ENCODE data around the gene COL6A5. TPM values are rescaled to one million over a fixed set of nuclear protein-coding genes. Genes with fewer than 3 reads are reported as not detected.

COL6A5 gene
- total and polyA plus RNA-seq, 2 experiments from 2014 or later, result 0.03 to 0.05 TPM

DNA sequence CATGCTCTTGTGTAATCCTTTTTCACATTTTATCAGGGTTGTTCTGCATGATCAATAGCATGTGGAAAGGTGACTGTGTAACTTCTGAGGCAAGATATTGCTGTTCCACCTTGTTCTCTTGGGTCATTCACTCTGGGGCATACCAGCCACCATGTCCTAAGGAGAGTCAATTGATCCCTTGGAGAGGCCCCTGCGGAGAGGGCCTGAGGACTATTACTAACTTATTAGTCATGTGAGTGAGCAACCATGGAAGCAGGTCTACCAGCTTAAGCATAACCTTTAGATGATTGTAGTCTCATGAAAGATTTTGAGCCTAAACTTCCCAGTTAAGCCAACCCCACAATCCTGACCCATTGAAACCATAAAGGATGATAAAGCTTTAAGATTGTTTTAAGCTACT is 22.0 kb upstream of the COL6A5 start:
- no peaks in the 10 kb centered on the region for H3K4me1 ChIP-seq (ENCODE audit: insufficient read depth)
- H3K9me2 ChIP-seq (ENCODE audit: insufficient read depth), result peaks cover 11% of the 10 kb centered on the region
- H3K27ac Mint-ChIP-seq, result no peak overlapping the region
- H2AFZ ChIP-seq, result no peak overlapping the region
- no peaks in the 10 kb centered on the region for H3F3A ChIP-seq (replicated peaks; ENCODE audit: low read depth)
- TF ChIP-seq NANOG (IDR thresholded peaks at IDR 0.05; ENCODE audit: borderline replicate concordance) (no peak), ZNF331 (CRISPR knock-in tag; IDR thresholded peaks at IDR 0.05; ENCODE audit: low read depth) (no peak), EZH2phosphoT487 (IDR thresholded peaks at IDR 0.05; ENCODE audit: unreplicated experiment) (no peak)
- TF ChIP-seq, protein P1, sequence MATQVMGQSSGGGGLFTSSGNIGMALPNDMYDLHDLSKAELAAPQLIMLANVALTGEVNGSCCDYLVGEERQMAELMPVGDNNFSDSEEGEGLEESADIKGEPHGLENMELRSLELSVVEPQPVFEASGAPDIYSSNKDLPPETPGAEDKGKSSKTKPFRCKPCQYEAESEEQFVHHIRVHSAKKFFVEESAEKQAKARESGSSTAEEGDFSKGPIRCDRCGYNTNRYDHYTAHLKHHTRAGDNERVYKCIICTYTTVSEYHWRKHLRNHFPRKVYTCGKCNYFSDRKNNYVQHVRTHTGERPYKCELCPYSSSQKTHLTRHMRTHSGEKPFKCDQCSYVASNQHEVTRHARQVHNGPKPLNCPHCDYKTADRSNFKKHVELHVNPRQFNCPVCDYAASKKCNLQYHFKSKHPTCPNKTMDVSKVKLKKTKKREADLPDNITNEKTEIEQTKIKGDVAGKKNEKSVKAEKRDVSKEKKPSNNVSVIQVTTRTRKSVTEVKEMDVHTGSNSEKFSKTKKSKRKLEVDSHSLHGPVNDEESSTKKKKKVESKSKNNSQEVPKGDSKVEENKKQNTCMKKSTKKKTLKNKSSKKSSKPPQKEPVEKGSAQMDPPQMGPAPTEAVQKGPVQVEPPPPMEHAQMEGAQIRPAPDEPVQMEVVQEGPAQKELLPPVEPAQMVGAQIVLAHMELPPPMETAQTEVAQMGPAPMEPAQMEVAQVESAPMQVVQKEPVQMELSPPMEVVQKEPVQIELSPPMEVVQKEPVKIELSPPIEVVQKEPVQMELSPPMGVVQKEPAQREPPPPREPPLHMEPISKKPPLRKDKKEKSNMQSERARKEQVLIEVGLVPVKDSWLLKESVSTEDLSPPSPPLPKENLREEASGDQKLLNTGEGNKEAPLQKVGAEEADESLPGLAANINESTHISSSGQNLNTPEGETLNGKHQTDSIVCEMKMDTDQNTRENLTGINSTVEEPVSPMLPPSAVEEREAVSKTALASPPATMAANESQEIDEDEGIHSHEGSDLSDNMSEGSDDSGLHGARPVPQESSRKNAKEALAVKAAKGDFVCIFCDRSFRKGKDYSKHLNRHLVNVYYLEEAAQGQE (IDR thresholded peaks at IDR 0.05; ENCODE audit: unreplicated experiment), result no peak
- no peaks in the 10 kb centered on the region for H4K20me1 ChIP-seq (replicated peaks; ENCODE audit: insufficient read depth)
- no peak overlapping the region for H3K4me2 ChIP-seq
- no peaks in the 10 kb centered on the region for H3K27me3 Mint-ChIP-seq (ENCODE audit: insufficient read depth, low read depth, poor library complexity)
- no peaks in the 10 kb centered on the region for H3K79me2 ChIP-seq (replicated peaks; ENCODE audit: insufficient read depth)
- H3K4me1 Mint-ChIP-seq, result no peaks in the 10 kb centered on the region
- H3K36me3 ChIP-seq (ENCODE audit: insufficient read depth), result no peaks in the 10 kb centered on the region
- no peak for ATAC-seq
- DNase-seq (ENCODE audit: low spot score), result no peak
- H3K4me3 Mint-ChIP-seq, result no peak overlapping the region
- H3K9me3 Mint-ChIP-seq, result peaks cover 9% of the 10 kb centered on the region; the same call in 1 of the 3 replicates
- H3K4me3 ChIP-seq, result no peak overlapping the region
- no peaks in the 10 kb centered on the region for H3K36me3 Mint-ChIP-seq (ENCODE audit: low read depth)
- H3K27me3 ChIP-seq (ENCODE audit: insufficient read depth), result no peaks in the 10 kb centered on the region
- no peak overlapping the region for H3K27ac ChIP-seq (ENCODE audit: low read depth)

DNA sequence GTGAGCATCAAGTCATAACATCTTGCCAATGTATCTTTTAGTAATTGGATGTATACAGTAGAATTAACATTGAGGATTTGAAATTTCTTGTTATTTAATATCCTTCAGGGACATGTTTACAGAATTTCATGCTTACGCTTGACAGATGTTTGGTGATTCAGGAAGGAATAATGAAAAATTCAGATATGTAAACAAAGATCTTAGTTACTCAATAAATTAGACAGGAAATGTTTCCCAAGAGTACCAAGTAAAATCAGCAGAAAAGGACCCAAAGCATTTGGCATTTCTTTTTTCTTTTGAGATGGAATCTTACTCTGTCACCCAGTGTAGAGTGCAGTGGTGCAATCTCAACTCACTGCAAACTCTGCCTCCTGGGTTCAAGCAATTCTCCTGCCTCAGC is 4.7 kb upstream of the COL6A5 start:
- peaks cover 23% of the 10 kb centered on the region for H3K9me3 Mint-ChIP-seq
- no peaks in the 10 kb centered on the region for H4K20me1 ChIP-seq (replicated peaks; ENCODE audit: insufficient read depth)
- H3K4me1 ChIP-seq (ENCODE audit: insufficient read depth), result 0 out of 2 replicates have a peak, but pooled peaks cover 6% of the 10 kb centered on the region
- DNase-seq (ENCODE audit: low spot score), result no peak
- H3K9me2 ChIP-seq (ENCODE audit: insufficient read depth), result no peaks in the 10 kb centered on the region
- ATAC-seq, result no peak
- H3K27me3 Mint-ChIP-seq (ENCODE audit: insufficient read depth, low read depth, poor library complexity), result peaks cover 9% of the 10 kb centered on the region
- no peaks in the 10 kb centered on the region for H3K79me2 ChIP-seq (replicated peaks; ENCODE audit: insufficient read depth)
- H3K4me3 ChIP-seq, result no peak overlapping the region
- H3K27me3 ChIP-seq (ENCODE audit: insufficient read depth), result peaks cover 23% of the 10 kb centered on the region
- peaks cover 8% of the 10 kb centered on the region; the same call in 2 of the 3 replicates for H3K4me1 Mint-ChIP-seq
- no peaks in the 10 kb centered on the region for H3K36me3 ChIP-seq (ENCODE audit: insufficient read depth)
- H3F3A ChIP-seq (replicated peaks; ENCODE audit: low read depth), result no peaks in the 10 kb centered on the region
- H3K4me3 Mint-ChIP-seq, result no peak overlapping the region
- no peak overlapping the region for H3K27ac Mint-ChIP-seq
- H3K36me3 Mint-ChIP-seq (ENCODE audit: low read depth), result no peaks in the 10 kb centered on the region; the same call in 2 of the 3 replicates
- H2AFZ ChIP-seq, result no peak overlapping the region
- no peak overlapping the region for H3K4me2 ChIP-seq
- no peak overlapping the region for H3K27ac ChIP-seq (ENCODE audit: low read depth)
- TF ChIP-seq, protein P2, sequence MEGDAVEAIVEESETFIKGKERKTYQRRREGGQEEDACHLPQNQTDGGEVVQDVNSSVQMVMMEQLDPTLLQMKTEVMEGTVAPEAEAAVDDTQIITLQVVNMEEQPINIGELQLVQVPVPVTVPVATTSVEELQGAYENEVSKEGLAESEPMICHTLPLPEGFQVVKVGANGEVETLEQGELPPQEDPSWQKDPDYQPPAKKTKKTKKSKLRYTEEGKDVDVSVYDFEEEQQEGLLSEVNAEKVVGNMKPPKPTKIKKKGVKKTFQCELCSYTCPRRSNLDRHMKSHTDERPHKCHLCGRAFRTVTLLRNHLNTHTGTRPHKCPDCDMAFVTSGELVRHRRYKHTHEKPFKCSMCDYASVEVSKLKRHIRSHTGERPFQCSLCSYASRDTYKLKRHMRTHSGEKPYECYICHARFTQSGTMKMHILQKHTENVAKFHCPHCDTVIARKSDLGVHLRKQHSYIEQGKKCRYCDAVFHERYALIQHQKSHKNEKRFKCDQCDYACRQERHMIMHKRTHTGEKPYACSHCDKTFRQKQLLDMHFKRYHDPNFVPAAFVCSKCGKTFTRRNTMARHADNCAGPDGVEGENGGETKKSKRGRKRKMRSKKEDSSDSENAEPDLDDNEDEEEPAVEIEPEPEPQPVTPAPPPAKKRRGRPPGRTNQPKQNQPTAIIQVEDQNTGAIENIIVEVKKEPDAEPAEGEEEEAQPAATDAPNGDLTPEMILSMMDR (conservative IDR thresholded peaks at IDR 0.05; ENCODE audit: low read depth in 2 of 2), result no peak
- no peak for TF ChIP-seq ZNF331 (CRISPR knock-in tag; IDR thresholded peaks at IDR 0.05; ENCODE audit: low read depth)
- TF ChIP-seq, protein P1 (IDR thresholded peaks at IDR 0.05; ENCODE audit: unreplicated experiment), result no peak
- no peak for TF ChIP-seq ZNF114 (CRISPR knock-in tag; IDR thresholded peaks at IDR 0.05)
- TF ChIP-seq EZH2 (IDR thresholded peaks at IDR 0.05; ENCODE audit: low read depth, unreplicated experiment), result no peak
- TF ChIP-seq, protein P3, sequence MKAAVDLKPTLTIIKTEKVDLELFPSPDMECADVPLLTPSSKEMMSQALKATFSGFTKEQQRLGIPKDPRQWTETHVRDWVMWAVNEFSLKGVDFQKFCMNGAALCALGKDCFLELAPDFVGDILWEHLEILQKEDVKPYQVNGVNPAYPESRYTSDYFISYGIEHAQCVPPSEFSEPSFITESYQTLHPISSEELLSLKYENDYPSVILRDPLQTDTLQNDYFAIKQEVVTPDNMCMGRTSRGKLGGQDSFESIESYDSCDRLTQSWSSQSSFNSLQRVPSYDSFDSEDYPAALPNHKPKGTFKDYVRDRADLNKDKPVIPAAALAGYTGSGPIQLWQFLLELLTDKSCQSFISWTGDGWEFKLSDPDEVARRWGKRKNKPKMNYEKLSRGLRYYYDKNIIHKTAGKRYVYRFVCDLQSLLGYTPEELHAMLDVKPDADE (IDR thresholded peaks at IDR 0.05), result no peak
- TF ChIP-seq JUNB (IDR thresholded peaks at IDR 0.05; ENCODE audit: unreplicated experiment), result no peak
